Endothelial cell of umbilical vein (primary cell): Measurements from ENCODE around the gene SCAMP5. TPM values are rescaled to one million over a fixed set of nuclear protein-coding genes. Genes with fewer than 3 reads are reported as not detected.

Experiments used
- Bru-seq: library from RNA; stranded (reverse); fragments of 400-500 nt; gene quantifications from one replicate; lab custom pipeline; 2021; lab: Mats Ljungman, UMichigan
- BruChase-seq, 2 experiments: library from RNA; stranded (reverse); fragments of 400-500 nt; gene quantifications; one replicate each; lab custom pipeline; 2021; lab: Mats Ljungman, UMichigan
- BruUV-seq: library from RNA; stranded (reverse); fragments of 400-500 nt; replicated peaks from 2 replicates; lab custom pipeline; 2021; lab: Mats Ljungman, UMichigan
- CTCF ChIA-PET: fragments of 300-600, 350-600 bp; sonication (Branson Sonifier 250); formaldehyde crosslinking; loops from one replicate; lab custom pipeline; 2021; ENCODE audit warnings: antibody characterized with exemption, inconsistent platforms; lab: Charles Lee
- POLR2A ChIA-PET: fragments of 300-600, 350-600 bp; sonication (Branson Sonifier 250); formaldehyde crosslinking; loops from one replicate; lab custom pipeline; 2021; ENCODE audit warnings: antibody characterized with exemption, inconsistent platforms; lab: Charles Lee
- DNase-seq: peaks from one replicate; pipeline ENCODE4 v3.0.0-alpha.2; 2011; ENCODE audit warnings: low read depth, low spot score
- FAIRE-seq: peaks from 2 replicates; lab custom pipeline; 2011; peaks lifted over from hg19 to GRCh38; lab: Jason Lieb, UNC
- H2AFZ ChIP-seq: 2 replicates; pipeline ENCODE4 v1.6.0; 2012; ENCODE audit warnings: low read depth, low read length, control low read depth, inconsistent platforms
- H3K27ac ChIP-seq: 2 replicates; pipeline ENCODE4 v1.5.1; 2011; ENCODE audit warnings: low read depth, mild to moderate bottlenecking, control low read depth, low read length, moderate library complexity; ENCODE audit not compliant: insufficient read depth
- H3K27me3 ChIP-seq, 2 experiments: 2 replicates each; pipeline versions ENCODE4 v1.6.0 to v1.6.1; 2011; ENCODE audit warnings: low read length in 2 of 2, mixed read lengths in 1 of 2; ENCODE audit not compliant: control insufficient read depth in 2 of 2, insufficient read depth in 2 of 2
- H3K36me3 ChIP-seq, 2 experiments: 2 replicates in 1 of 2; 3 replicates in 1 of 2; pipeline ENCODE4 v1.5.1; 2011; ENCODE audit warnings: low read length in 2 of 2, mild to moderate bottlenecking in 1 of 2, moderate library complexity in 1 of 2; ENCODE audit not compliant: control insufficient read depth in 2 of 2, insufficient read depth in 2 of 2; ENCODE audit errors: extremely low read depth in 1 of 2
- H3K4me1 ChIP-seq: 3 replicates; pipeline ENCODE4 v1.5.1; 2011; ENCODE audit warnings: mild to moderate bottlenecking, low read length; ENCODE audit not compliant: control insufficient read depth, insufficient read depth; ENCODE audit errors: extremely low read depth
- H3K4me2 ChIP-seq: 2 replicates; pipeline ENCODE4 v1.6.1; 2011; ENCODE audit warnings: low read length, control low read depth, mixed read lengths; ENCODE audit not compliant: insufficient read depth
- H3K4me3 ChIP-seq, 3 experiments: fragments of 200-600 bp in 1 of 3; sonication (generic), shearing (Covaris generic) in 1 of 3; replicated peaks in 1 of 3; 2 replicates each; pipeline ENCODE4 v1.5.1; 2011 to 2016; ENCODE audit warnings: control low read depth in 3 of 3, low read length in 3 of 3, mild to moderate bottlenecking in 2 of 3, inconsistent platforms in 1 of 3, low read depth in 1 of 3, moderate library complexity in 1 of 3; ENCODE audit not compliant: insufficient read depth in 1 of 3
- H3K79me2 ChIP-seq: 2 replicates; pipeline ENCODE4 v1.6.0; 2012; ENCODE audit warnings: low read length, inconsistent platforms; ENCODE audit not compliant: control insufficient read depth, insufficient read depth
- H3K9ac ChIP-seq: replicated peaks from 2 replicates; pipeline ENCODE3; 2011; ENCODE audit warnings: low read length, control low read depth; ENCODE audit not compliant: insufficient read depth; ENCODE audit errors: extremely low read depth
- H3K9me1 ChIP-seq: replicated peaks from 3 replicates; pipeline ENCODE4 v1.6.0; 2011; ENCODE audit warnings: mild to moderate bottlenecking, low read length; ENCODE audit not compliant: control insufficient read depth, insufficient read depth; ENCODE audit errors: extremely low read depth
- H3K9me3 ChIP-seq: replicated peaks from 2 replicates; pipeline ENCODE4 v1.5.1; 2012; ENCODE audit warnings: low read length, inconsistent platforms; ENCODE audit not compliant: control insufficient read depth, insufficient read depth
- H4K20me1 ChIP-seq: replicated peaks from 2 replicates; pipeline ENCODE3; 2011; ENCODE audit warnings: mild to moderate bottlenecking, low read length; ENCODE audit not compliant: control insufficient read depth, insufficient read depth; ENCODE audit errors: extremely low read depth
- FOS ChIP-seq: IDR thresholded peaks from 2 replicates; pipeline ENCODE4 v1.6.1; 2011; ENCODE audit warnings: mild to moderate bottlenecking, low read length, moderate library complexity, borderline replicate concordance; ENCODE audit not compliant: insufficient read depth
- GATA2 ChIP-seq: IDR thresholded peaks from 2 replicates; pipeline ENCODE4 v1.7.0; 2011; ENCODE audit warnings: low read depth, mild to moderate bottlenecking, moderate library complexity, mixed read lengths, low read length; ENCODE audit not compliant: insufficient read length, insufficient read depth
- MAX ChIP-seq: IDR thresholded peaks from 2 replicates; pipeline ENCODE4 v1.6.1; 2011; ENCODE audit not compliant: insufficient read depth, insufficient read length
- POLR2A ChIP-seq: IDR thresholded peaks from 2 replicates; pipeline ENCODE4 v1.6.1; 2012; ENCODE audit warnings: low read depth, mild to moderate bottlenecking, control low read depth, low read length
- POLR2AphosphoS5 ChIP-seq: IDR thresholded peaks from 2 replicates; pipeline ENCODE4 v1.6.1; 2012; ENCODE audit warnings: low read depth, mild to moderate bottlenecking, control low read depth, low read length, moderate library complexity; ENCODE audit not compliant: insufficient read depth
- dilution Hi-C: fragments of 300-500 bp; cut with MboI; formaldehyde crosslinking; loops from one replicate; pipeline ENCODE4 v1.15.0; 2019; ENCODE audit warnings: low sequenced_read_pairs; ENCODE audit not compliant: extremely low pct_ligation_motif_present
- intact Hi-C: fragments of 100-400 bp; cut with micrococcal nuclease; formaldehyde crosslinking; loops from one replicate; pipeline ENCODE4 v1.10.0; 2022
- long read RNA-seq: library from polyadenylated mRNA; stranded (forward); transcript quantifications from one replicate; pipeline ENCODE4 v2.0.0, GENCODE V29; 2021
- polyA minus RNA-seq, 3 experiments: library from RNA; depleted of rRNA, polyadenylated mRNA; stranded (reverse); fragments of >200 nt; gene quantifications; 1 replicate in 1 of 3; 2 replicates in 2 of 3; pipeline ENCODE4 v1.2.3, GENCODE V29; 2011
- polyA plus RNA-seq, 4 experiments: library from polyadenylated mRNA; depleted of rRNA in 3 of 4; stranded (reverse) in 3 of 4; unstranded in 1 of 4; fragments of >200 nt; gene quantifications; 2 replicates each; pipeline versions ENCODE4 v1.2.1 to v1.2.3, GENCODE V29; 2011 to 2012; ENCODE audit warnings: missing spikeins in 1 of 4
- total RNA-seq: library from RNA; stranded (reverse); gene quantifications from 2 replicates; pipeline ENCODE4 v1.2.3, GENCODE V29; 2021
- TF ChIP-seq, protein P1 (sequence below), 2 donors: IDR thresholded peaks; 1 replicate in 1 of 2; 2 replicates in 1 of 2; pipeline ENCODE4 v1.5.1; 2011; ENCODE audit warnings: low read length in 2 of 2, mild to moderate bottlenecking in 2 of 2, moderate library complexity in 2 of 2, control low read depth in 1 of 2, inconsistent platforms in 1 of 2, low read depth in 1 of 2; ENCODE audit not compliant: insufficient read depth in 1 of 2; ENCODE audit errors: extremely low read depth in 1 of 2

Gene SCAMP5, protein sequence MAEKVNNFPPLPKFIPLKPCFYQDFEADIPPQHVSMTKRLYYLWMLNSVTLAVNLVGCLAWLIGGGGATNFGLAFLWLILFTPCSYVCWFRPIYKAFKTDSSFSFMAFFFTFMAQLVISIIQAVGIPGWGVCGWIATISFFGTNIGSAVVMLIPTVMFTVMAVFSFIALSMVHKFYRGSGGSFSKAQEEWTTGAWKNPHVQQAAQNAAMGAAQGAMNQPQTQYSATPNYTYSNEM
- 1.9 and 4.4 TPM in 2 replicates for total RNA-seq
- 5.9 and 6.2 TPM in 2 replicates for polyA plus RNA-seq
- polyA plus RNA-seq (2011; cell fraction: cytosol; rRNA removed) = 3.3 and 3.4 TPM in 2 replicates
- 4.5 and 5.2 TPM in 2 replicates for polyA plus RNA-seq (2011; cell fraction: nucleus; rRNA removed)
- 3.3 and 3.7 TPM in 2 replicates for polyA plus RNA-seq (2012)
- 3.2 and 5.8 TPM in 2 replicates for polyA minus RNA-seq
- polyA minus RNA-seq (2011; cell fraction: cytosol; rRNA and poly(A)+ RNA removed) = 4.6 TPM
- 1.0 and 2.9 TPM in 2 replicates for polyA minus RNA-seq (2011; cell fraction: nucleus; rRNA and poly(A)+ RNA removed)
- percentile 30 among the genes with signal in this experiment for Bru-seq, nascent RNA
- BruChase-seq, experiment 1, labeled RNA remaining after a 6-hour chase = percentile 38 among the genes with signal in this experiment
- BruChase-seq, experiment 2, labeled RNA remaining after a 2-hour chase = percentile 38 among the genes with signal in this experiment
- long read RNA-seq, partial matches to known transcripts = 0 of 4 reads
- long read RNA-seq, other reads (novel, unspliced or antisense) = 4 of 4 reads

- peak within 1 kb of the TSS; percentile 73 for H3K4me2 ChIP-seq
- H3K9ac ChIP-seq = peak within 1 kb of the TSS; percentile 21
- H4K20me1 ChIP-seq = no peaks in the 10 kb centered on the region
- ChIA-PET CTCF (interaction anchor here (0.8 to 2.2 kb wide), 10 partner anchors 10 to 225 kb away, joined by 3 to 15 read pairs (median 4); partner anchors contain the start of genes C15orf39, PPCDC and RPP25), POLR2A (no interaction called here)
- H3K9me1 ChIP-seq = no peaks in the 10 kb centered on the region
- dilution Hi-C loops = no loop called here
- intact Hi-C loops = no loop called here
- TF ChIP-seq POLR2AphosphoS5 = peak; percentile 30
- TF ChIP-seq, protein P1, sequence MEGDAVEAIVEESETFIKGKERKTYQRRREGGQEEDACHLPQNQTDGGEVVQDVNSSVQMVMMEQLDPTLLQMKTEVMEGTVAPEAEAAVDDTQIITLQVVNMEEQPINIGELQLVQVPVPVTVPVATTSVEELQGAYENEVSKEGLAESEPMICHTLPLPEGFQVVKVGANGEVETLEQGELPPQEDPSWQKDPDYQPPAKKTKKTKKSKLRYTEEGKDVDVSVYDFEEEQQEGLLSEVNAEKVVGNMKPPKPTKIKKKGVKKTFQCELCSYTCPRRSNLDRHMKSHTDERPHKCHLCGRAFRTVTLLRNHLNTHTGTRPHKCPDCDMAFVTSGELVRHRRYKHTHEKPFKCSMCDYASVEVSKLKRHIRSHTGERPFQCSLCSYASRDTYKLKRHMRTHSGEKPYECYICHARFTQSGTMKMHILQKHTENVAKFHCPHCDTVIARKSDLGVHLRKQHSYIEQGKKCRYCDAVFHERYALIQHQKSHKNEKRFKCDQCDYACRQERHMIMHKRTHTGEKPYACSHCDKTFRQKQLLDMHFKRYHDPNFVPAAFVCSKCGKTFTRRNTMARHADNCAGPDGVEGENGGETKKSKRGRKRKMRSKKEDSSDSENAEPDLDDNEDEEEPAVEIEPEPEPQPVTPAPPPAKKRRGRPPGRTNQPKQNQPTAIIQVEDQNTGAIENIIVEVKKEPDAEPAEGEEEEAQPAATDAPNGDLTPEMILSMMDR (IDR thresholded peaks at IDR 0.05; ENCODE audit: extremely low read depth in 1 of 2, insufficient read depth in 1 of 2, low read depth in 1 of 2, low read length in 2 of 2) = no peak
- TF ChIP-seq POLR2A = no peak
- no peak for TF ChIP-seq FOS
- TF ChIP-seq MAX = no peak
- no peak for TF ChIP-seq GATA2
- FAIRE-seq (peak; percentile 82), DNase-seq (peak; percentile 79)
- no peaks in the 10 kb centered on the region for H3K79me2 ChIP-seq
- H2AFZ ChIP-seq = peak within 1 kb of the TSS; percentile 91
- H3K9me3 ChIP-seq = no peaks in the 10 kb centered on the region
- peak within 1 kb of the TSS; percentile 24 to 75 (median 61) for H3K4me3 ChIP-seq
- no TSS peak for BruUV-seq
- H3K4me1 ChIP-seq = peaks cover 15% of the 10 kb centered on the region
- H3K27ac ChIP-seq = no peak within 1 kb of the TSS
- no peaks in the 10 kb centered on the region for H3K36me3 ChIP-seq
- peaks cover 11 to 20% of the 10 kb centered on the region in 2 experiments for H3K27me3 ChIP-seq
Measured at GRCh38 chr15:74995182-74995778, at the start of gene SCAMP5. Gene SCAMP5, plus strand, starts transcription at chr15:74995563. Its CDS starts 16,277 bp downstream, at chr15:75011840.
